Omental fat pad (tissue), 4 donors: ENCODE results near the gene STARD10. TPM values are rescaled to one million over a fixed set of nuclear protein-coding genes. Genes with fewer than 3 reads are reported as not detected.

Experiments
- ATAC-seq: fragments of 150-250 bp; one replicate; pipeline ENCODE4 v1.9.1; 2016; ENCODE audit warnings: mild to moderate bottlenecking, moderate library complexity; ENCODE audit not compliant: low FRiP score
- DNase-seq: peaks from one replicate; pipeline ENCODE4 v3.0.0-alpha.2; 2019; ENCODE audit warnings: low spot score
- total RNA-seq, 4 donors: library from RNA; depleted of rRNA; stranded (reverse); fragments of >200 nt; gene quantifications; one replicate each; pipeline ENCODE4 v1.1.0, GENCODE V29; 2016
- TF ChIP-seq, protein P1 (sequence below), 3 donors: fragments of 450-650 bp; IDR thresholded peaks; one replicate each; pipeline ENCODE4 v1.5.1; 2016 to 2017; ENCODE audit warnings: antibody characterized with exemption in 3 of 3, mild to moderate bottlenecking in 3 of 3, moderate library complexity in 2 of 3

Gene STARD10
- total RNA-seq, 4 donors from 2014 or later: 10.9 to 20.6 (median 15.4) TPM

DNA sequence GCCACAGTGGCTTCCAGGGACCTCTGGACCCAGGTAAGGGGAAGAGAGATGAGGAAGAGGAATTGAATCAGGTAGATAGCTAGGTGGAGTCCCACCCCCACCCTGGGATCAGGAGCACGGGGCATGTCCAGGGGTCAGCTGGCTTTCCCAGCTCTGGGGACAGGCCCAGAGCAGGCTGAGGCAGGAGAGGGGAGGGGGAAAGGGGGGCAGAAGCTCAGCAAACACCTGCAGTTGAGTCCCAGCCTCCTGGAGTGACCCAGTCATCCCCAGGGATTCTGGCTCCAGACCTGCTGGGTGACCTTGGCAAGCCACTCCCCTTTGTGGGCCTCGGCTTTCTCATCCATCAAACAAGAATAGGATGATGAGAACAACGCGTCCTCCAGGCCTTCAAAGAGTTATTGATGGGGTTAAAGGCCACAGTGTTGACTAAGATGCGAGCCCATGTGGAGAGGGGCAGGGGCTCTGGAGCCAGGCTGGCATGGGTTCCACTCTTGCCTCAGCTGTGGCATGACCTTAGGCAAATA, 16.0 kb downstream of the STARD10 start:
- DNase-seq: no peak
- no peak for ATAC-seq
- TF ChIP-seq, protein P1, sequence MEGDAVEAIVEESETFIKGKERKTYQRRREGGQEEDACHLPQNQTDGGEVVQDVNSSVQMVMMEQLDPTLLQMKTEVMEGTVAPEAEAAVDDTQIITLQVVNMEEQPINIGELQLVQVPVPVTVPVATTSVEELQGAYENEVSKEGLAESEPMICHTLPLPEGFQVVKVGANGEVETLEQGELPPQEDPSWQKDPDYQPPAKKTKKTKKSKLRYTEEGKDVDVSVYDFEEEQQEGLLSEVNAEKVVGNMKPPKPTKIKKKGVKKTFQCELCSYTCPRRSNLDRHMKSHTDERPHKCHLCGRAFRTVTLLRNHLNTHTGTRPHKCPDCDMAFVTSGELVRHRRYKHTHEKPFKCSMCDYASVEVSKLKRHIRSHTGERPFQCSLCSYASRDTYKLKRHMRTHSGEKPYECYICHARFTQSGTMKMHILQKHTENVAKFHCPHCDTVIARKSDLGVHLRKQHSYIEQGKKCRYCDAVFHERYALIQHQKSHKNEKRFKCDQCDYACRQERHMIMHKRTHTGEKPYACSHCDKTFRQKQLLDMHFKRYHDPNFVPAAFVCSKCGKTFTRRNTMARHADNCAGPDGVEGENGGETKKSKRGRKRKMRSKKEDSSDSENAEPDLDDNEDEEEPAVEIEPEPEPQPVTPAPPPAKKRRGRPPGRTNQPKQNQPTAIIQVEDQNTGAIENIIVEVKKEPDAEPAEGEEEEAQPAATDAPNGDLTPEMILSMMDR (IDR thresholded peaks at IDR 0.05): no peak

DNA sequence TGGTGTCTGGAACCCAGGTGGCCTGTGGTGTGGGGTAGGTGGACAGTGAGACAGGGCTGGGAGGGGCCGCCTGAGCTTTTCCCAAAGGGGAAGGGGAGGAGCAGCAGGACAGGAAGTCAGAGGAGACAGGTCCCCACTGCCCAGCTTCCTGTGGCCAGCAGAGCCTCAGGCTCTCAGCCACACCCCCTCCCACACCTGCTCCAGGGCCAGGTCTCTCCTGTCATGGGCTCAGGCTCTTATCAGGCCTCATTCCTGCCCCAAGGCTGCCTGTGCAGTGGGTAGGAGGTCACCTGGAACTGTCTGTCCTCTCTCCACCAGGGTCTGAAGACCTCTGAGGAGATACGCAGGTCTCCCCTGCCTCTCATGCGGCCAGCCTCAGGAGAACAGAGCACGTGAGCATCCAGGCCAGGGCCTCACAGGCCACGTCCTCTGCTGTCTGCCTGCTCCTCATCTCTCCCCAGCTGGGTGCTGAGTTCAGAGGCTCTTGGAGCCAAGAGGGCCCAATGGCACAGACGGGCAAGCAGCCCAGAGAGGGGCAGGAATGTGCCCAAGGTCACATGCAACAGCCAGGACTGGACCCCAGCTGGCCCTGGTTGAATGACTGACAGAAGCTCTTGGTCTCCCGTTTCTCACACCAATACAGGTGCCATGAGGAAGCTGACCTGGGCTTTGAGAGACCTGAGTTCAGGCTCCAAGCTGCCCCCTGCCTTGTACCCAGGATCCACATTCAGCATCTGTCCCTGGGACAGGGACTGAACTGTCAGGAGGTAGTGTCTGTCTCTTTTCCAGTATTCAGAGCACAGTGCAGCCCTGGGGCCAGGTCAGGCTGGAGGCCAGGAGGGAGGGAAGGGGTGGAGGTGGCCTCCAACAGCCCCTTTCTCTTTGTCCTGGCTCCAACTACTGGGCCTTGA, 16.7 kb downstream of the STARD10 start:
- TF ChIP-seq, protein P1 (IDR thresholded peaks at IDR 0.05): no peak
- ATAC-seq: no peak
- DNase-seq: no peak

DNA sequence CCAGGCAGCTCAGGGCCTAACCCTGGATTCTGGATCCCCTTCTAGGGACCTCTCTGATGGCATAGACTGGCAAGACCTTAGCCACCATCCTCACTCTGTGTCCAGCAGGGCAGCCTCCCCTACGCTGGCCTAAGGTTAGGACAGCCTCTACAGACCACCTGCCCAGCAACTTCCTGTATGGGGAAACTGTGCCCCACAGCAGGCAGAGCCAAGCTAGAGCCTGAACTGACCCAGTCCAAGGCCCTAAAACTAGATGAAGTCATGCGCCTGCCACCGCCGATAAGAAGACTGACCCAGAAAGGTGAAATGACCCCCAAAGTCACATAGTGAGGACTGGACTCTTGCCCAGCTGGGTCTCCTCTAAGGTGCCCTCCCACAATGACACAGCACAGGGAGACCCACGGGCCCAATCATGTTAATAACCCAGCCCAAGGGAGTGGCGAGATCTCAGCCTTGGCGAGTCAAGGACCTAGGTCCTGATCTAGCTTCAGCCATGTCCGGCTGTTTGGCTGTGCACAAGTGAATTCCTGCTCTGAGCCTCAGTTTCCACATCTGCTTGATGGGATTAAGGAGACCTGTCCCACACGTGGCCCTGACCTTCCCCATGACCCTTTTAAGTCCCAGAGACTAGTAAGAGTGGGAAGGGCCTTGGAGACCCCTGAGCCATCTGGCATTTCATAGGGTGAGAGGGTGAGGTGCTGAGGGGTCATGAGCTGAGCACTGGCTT, 17.6 kb downstream of the STARD10 start:
- no peak for ATAC-seq
- no peak for DNase-seq
- TF ChIP-seq, protein P1 (IDR thresholded peaks at IDR 0.05): no peak

DNA sequence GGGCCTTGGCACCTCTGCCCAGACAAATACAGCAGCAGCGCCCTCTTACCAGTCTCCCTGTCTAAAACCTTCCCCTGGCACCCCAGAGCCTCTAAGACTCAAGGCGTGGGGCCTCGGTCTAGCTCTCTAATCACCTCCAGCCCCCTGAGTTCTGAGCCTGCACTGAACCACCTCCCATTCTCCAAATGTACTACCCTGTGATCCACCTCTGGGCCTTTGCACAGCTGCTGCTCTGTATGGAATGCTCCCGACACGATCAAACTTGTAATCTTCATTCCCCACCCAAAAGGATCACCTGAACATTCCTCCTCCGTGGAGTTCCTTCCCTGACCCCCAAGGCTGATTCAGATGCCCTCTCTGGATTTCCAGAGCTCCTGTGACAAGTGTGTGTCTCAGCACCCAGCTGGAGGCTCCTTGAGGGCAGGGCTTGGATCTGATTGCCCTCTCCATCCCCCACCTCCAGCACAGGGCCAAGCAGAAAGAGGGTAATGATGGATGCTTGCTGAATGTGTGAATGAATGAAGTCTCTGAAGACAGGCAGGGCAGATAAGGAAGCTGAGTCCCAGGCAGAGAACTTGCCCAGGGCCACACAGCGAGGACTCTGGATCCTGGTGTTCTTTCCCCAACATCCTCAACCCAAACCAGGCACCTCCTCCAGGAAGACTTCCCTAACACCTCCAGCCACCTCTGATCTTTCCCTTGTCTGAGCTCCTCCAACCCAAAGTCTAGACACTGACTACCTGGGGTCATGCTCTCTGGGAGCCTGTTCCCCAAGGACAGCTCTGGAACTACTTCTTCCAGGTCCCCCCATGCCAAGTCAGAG, 18.3 kb downstream of the STARD10 start:
- TF ChIP-seq, protein P1 (IDR thresholded peaks at IDR 0.05): no peak
- ATAC-seq (no peak), DNase-seq (no peak)

GRCh38 chr11:72774499-72774898, 19.3 kb downstream of the STARD10 start:
- ATAC-seq (no peak), DNase-seq (no peak)
- TF ChIP-seq, protein P1 (IDR thresholded peaks at IDR 0.05): no peak

DNA sequence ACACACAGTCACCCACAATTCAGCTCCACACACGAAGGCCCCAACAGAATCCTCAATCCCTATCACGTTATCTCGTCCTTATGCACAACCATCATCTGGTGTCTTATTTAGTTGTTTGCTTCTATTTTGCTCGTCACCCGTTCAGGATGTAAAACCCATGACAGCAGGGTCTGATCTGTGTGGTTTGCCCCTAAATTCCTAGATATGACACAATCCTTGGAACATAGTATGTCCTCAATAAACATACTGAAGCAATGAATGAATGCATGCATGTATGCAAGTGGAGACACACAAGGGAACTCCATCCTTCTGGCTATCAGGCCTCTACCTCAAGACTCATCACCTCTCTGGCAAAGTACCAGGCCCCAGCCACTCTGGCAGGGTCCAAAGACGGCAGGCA, 20.2 kb downstream of the STARD10 start:
- ATAC-seq: no peak
- TF ChIP-seq, protein P1 (IDR thresholded peaks at IDR 0.05): no peak

More for the DNA sequence above, 20.2 kb downstream of the STARD10 start:
- no peak for DNase-seq
